DOHH2 (cell line): ENCODE data around the gene GPSM1.

ENCODE experiments used
- H3F3A ChIP-seq: fragments of 200-600 bp; sonication (generic), shearing (Covaris generic); 2 replicates; pipeline ENCODE4 v1.6.0; 2016; ENCODE audit warnings: antibody characterized with exemption, mild to moderate bottlenecking; ENCODE audit not compliant: control insufficient read depth, insufficient read depth
- H3K27ac ChIP-seq: fragments of 200-600 bp; sonication (generic); 2 replicates; pipeline ENCODE4 v1.5.1; 2014; ENCODE audit warnings: low read depth, mild to moderate bottlenecking, low read length, moderate library complexity
- H3K27me3 ChIP-seq: fragments of 200-600 bp; sonication (generic); 2 replicates; pipeline ENCODE4 v1.6.1; 2014; ENCODE audit warnings: mild to moderate bottlenecking, low read length, mixed read lengths; ENCODE audit not compliant: control insufficient read depth
- H3K36me3 ChIP-seq: fragments of 200-600 bp; sonication (generic); 2 replicates; pipeline ENCODE4 v1.6.1; 2014; ENCODE audit warnings: mild to moderate bottlenecking, low read length, moderate library complexity, mixed read lengths; ENCODE audit not compliant: control insufficient read depth
- H3K4me1 ChIP-seq: fragments of 200-600 bp; sonication (generic); 2 replicates; pipeline ENCODE4 v1.6.1; 2014; ENCODE audit warnings: mild to moderate bottlenecking, low read length, mixed read lengths; ENCODE audit not compliant: control insufficient read depth
- H3K4me2 ChIP-seq: fragments of 200-600 bp; sonication (generic); 2 replicates; pipeline ENCODE4 v1.6.0; 2014; ENCODE audit warnings: mild to moderate bottlenecking, low read length, moderate library complexity
- H3K4me3 ChIP-seq: fragments of 200-600 bp; sonication (generic); 2 replicates; pipeline ENCODE4 v1.5.1; 2014; ENCODE audit warnings: mild to moderate bottlenecking, low read length, mixed read lengths
- H3K79me2 ChIP-seq: fragments of 200-600 bp; sonication (generic); 2 replicates; pipeline ENCODE4 v1.6.1; 2014; ENCODE audit warnings: mild to moderate bottlenecking, low read length, mixed read lengths; ENCODE audit not compliant: control insufficient read depth
- H3K9me2 ChIP-seq: fragments of 200-600 bp; sonication (generic); replicated peaks from 2 replicates; pipeline ENCODE4 v1.6.1; 2014; ENCODE audit warnings: mild to moderate bottlenecking, low read length, mixed read lengths; ENCODE audit not compliant: control insufficient read depth
- H3K9me3 ChIP-seq: fragments of 200-600 bp; sonication (generic); 2 replicates; pipeline ENCODE4 v1.6.1; 2014; ENCODE audit warnings: antibody characterized with exemption, low read length, mixed read lengths; ENCODE audit not compliant: control insufficient read depth, insufficient read depth
- H4K20me1 ChIP-seq: fragments of 200-600 bp; sonication (generic); 2 replicates; pipeline ENCODE4 v1.6.0; 2014; ENCODE audit warnings: low read depth, mild to moderate bottlenecking, antibody characterized with exemption, low read length, moderate library complexity; ENCODE audit not compliant: control insufficient read depth, insufficient read depth
- EZH2phosphoT487 ChIP-seq: fragments of 200-600 bp; sonication (generic); IDR thresholded peaks from 2 replicates; pipeline ENCODE4 v1.6.1; 2017; ENCODE audit warnings: borderline replicate concordance, mild to moderate bottlenecking, antibody characterized with exemption, low read length, moderate library complexity, mixed read lengths
- TF ChIP-seq, protein P1 (sequence below): fragments of 200-600 bp; sonication (generic); IDR thresholded peaks from one replicate; pipeline ENCODE4 v1.5.1; 2014; ENCODE audit warnings: antibody characterized with exemption, mild to moderate bottlenecking, low read depth, low read length; ENCODE audit not compliant: poor library complexity, severe bottlenecking

GPSM1 gene

GRCh38 chr9:136324501-136325300, 2.6 kb upstream of the GPSM1 start:
- Histone ChIP-seq H3K4me1 (peaks cover 13% of the 10 kb centered on the region), H3F3A (no peaks in the 10 kb centered on the region), H3K4me2 (no peak overlapping the region), H3K9me3 (no peaks in the 10 kb centered on the region), H3K27me3 (peaks cover 19% of the 10 kb centered on the region), H4K20me1 (no peaks in the 10 kb centered on the region), H3K4me3 (no peak overlapping the region), H3K27ac (no peak overlapping the region), H3K36me3 (no peaks in the 10 kb centered on the region), H3K9me2 (no peaks in the 10 kb centered on the region), H3K79me2 (no peaks in the 10 kb centered on the region)
- no peak for TF ChIP-seq EZH2phosphoT487
- TF ChIP-seq, protein P1, sequence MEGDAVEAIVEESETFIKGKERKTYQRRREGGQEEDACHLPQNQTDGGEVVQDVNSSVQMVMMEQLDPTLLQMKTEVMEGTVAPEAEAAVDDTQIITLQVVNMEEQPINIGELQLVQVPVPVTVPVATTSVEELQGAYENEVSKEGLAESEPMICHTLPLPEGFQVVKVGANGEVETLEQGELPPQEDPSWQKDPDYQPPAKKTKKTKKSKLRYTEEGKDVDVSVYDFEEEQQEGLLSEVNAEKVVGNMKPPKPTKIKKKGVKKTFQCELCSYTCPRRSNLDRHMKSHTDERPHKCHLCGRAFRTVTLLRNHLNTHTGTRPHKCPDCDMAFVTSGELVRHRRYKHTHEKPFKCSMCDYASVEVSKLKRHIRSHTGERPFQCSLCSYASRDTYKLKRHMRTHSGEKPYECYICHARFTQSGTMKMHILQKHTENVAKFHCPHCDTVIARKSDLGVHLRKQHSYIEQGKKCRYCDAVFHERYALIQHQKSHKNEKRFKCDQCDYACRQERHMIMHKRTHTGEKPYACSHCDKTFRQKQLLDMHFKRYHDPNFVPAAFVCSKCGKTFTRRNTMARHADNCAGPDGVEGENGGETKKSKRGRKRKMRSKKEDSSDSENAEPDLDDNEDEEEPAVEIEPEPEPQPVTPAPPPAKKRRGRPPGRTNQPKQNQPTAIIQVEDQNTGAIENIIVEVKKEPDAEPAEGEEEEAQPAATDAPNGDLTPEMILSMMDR: no peak

DNA sequence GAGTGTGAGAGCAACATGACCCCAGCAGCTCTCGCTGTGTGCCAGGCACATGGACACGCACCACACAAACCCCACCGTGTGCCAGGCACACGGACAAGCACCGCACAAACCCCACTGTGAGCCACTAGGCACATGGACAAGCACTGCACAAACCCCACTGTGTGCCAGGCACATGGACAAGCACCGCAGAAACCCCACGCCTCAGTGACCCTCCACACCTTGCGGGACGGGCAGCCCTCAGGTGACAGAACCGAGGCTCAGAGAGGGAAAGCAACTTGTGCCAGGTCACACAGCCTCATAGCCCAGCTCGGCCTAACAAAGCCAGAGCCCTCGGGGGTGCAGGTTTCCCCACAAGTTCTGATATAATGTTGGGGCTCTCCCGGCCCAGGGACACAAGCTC, 2.0 kb upstream of the GPSM1 start:
- no peaks in the 10 kb centered on the region for H3K79me2 ChIP-seq
- no peak for TF ChIP-seq EZH2phosphoT487
- TF ChIP-seq, protein P1: no peak
- H3K9me2 ChIP-seq: no peaks in the 10 kb centered on the region
- no peak overlapping the region for H3K4me2 ChIP-seq
- H3K27me3 ChIP-seq: peaks cover 19% of the 10 kb centered on the region
- H3K4me1 ChIP-seq: peaks cover 7% of the 10 kb centered on the region
- no peaks in the 10 kb centered on the region for H3K9me3 ChIP-seq
- no peak overlapping the region for H3K27ac ChIP-seq
- H3K36me3 ChIP-seq: no peaks in the 10 kb centered on the region
- no peaks in the 10 kb centered on the region for H3F3A ChIP-seq
- no peaks in the 10 kb centered on the region for H4K20me1 ChIP-seq
- no peak overlapping the region for H3K4me3 ChIP-seq

DNA sequence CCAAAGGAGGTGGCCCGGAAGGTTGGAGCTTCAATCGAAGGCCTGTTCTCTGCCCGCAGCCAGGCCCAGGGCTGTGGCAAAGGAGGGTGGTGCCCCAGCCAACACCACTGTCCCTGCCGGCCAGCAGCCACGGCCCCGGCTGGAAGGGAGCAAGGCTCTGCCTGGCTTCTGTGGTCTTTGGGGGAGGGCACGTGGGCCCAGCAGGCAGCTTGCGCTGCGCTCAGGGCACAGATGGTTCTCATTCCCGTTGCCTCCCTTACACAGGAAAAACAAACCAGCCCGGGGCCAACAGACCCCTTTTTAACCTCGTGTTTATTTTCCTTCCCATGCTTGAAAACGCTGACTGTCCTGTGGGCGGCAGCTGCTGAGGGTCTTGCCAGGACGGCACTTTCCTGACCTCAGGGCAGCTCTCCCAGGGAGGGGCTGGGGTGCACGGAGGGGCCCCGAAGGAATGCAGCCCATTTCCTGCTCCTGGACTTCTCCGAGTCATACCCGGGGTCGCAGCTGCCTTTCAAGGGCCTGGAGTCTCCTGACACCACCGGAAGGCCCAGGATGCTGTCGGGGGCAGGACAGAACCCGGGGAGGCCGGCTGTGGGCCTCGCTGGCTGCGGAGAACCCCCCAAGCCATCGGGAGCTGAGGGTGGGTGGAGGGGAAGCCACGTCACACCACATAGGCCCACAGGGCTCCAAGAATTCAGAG, 1.1 kb upstream of the GPSM1 start:
- no peaks in the 10 kb centered on the region for H3F3A ChIP-seq
- TF ChIP-seq EZH2phosphoT487: no peak
- TF ChIP-seq, protein P1: no peak
- no peaks in the 10 kb centered on the region for H3K4me1 ChIP-seq
- no peaks in the 10 kb centered on the region for H3K79me2 ChIP-seq
- peaks cover 19% of the 10 kb centered on the region for H3K27me3 ChIP-seq
- no peaks in the 10 kb centered on the region for H3K9me3 ChIP-seq
- no peaks in the 10 kb centered on the region for H3K36me3 ChIP-seq
- H3K9me2 ChIP-seq: no peaks in the 10 kb centered on the region
- H3K4me2 ChIP-seq: no peak overlapping the region
- no peak overlapping the region for H3K4me3 ChIP-seq
- H4K20me1 ChIP-seq: no peaks in the 10 kb centered on the region
- H3K27ac ChIP-seq: no peak overlapping the region
